Measurements from ENCODE around the gene ARL8A.
A peak's percentile ranks its signal among the peaks of the same experiment; 100 is the strongest.
"Not testable (repeated sequence)": the region's sequence is repeated elsewhere in the genome, so short reads cannot be mapped to it uniquely, and the experiment has no call there.

ARL8A gene

GRCh38 chr1:202156590-202156989 is 12.1 kb upstream of the ARL8A start:
- DNase-seq: no peak

GRCh38 chr1:202155478-202156021 is 11.0 kb upstream of the ARL8A start:
- no peak for DNase-seq

- peak; percentile 42 for DNase-seq
Observed at GRCh38 chr1:202154766-202155477, 10.4 kb upstream of the ARL8A start.

GRCh38 chr1:202154148-202154765 is 9.7 kb upstream of the ARL8A start:
- no peak for DNase-seq

- DNase-seq: no peak
Observed at GRCh38 chr1:202153284-202153683, 8.7 kb upstream of the ARL8A start.

- no peak for DNase-seq
Observed at GRCh38 chr1:202152399-202152798, 7.9 kb upstream of the ARL8A start.

GRCh38 chr1:202151045-202151444 is 6.5 kb upstream of the ARL8A start:
- DNase-seq: no peak

- DNase-seq: no peak
Observed at GRCh38 chr1:202150602-202151001, 6.1 kb upstream of the ARL8A start.

- DNase-seq: no peak
Observed at GRCh38 chr1:202150187-202150586, 5.7 kb upstream of the ARL8A start.

GRCh38 chr1:202149566-202149965 is 5.0 kb upstream of the ARL8A start:
- peak; percentile 28 for DNase-seq

GRCh38 chr1:202148391-202148790 is 3.9 kb upstream of the ARL8A start:
- no peak for DNase-seq

GRCh38 chr1:202146993-202147392 is 2.5 kb upstream of the ARL8A start:
- no peak for DNase-seq

GRCh38 chr1:202146279-202146678 is 1.7 kb upstream of the ARL8A start:
- no peak for DNase-seq

- DNase-seq: not testable (repeated sequence)
Observed at GRCh38 chr1:202145744-202146140, 1.2 kb upstream of the ARL8A start.

GRCh38 chr1:202145068-202145743 is 669 bp upstream of the ARL8A start:
- DNase-seq: no peak

GRCh38 chr1:202143768-202144401 is 652 bp downstream of the ARL8A start:
- no peak for DNase-seq

- DNase-seq: no peak
Observed at GRCh38 chr1:202143011-202143767, 1.3 kb downstream of the ARL8A start.

GRCh38 chr1:202141468-202141867 is 3.1 kb downstream of the ARL8A start:
- not testable (repeated sequence) for DNase-seq

- no peak for DNase-seq
Observed at GRCh38 chr1:202140833-202141232, 3.7 kb downstream of the ARL8A start.

GRCh38 chr1:202135221-202135721 is 9.3 kb downstream of the ARL8A start:
- no peak for DNase-seq

- no peak for DNase-seq
Observed at GRCh38 chr1:202134645-202135172, 9.8 kb downstream of the ARL8A start.

- DNase-seq: no peak
Observed at GRCh38 chr1:202133989-202134388, 10.5 kb downstream of the ARL8A start.

All from amniotic stem cell (primary cell).